ENCODE data around the gene TTLL11.
A peak's percentile ranks its signal among the peaks of the same experiment; 100 is the strongest.

Gene TTLL11

DNA sequence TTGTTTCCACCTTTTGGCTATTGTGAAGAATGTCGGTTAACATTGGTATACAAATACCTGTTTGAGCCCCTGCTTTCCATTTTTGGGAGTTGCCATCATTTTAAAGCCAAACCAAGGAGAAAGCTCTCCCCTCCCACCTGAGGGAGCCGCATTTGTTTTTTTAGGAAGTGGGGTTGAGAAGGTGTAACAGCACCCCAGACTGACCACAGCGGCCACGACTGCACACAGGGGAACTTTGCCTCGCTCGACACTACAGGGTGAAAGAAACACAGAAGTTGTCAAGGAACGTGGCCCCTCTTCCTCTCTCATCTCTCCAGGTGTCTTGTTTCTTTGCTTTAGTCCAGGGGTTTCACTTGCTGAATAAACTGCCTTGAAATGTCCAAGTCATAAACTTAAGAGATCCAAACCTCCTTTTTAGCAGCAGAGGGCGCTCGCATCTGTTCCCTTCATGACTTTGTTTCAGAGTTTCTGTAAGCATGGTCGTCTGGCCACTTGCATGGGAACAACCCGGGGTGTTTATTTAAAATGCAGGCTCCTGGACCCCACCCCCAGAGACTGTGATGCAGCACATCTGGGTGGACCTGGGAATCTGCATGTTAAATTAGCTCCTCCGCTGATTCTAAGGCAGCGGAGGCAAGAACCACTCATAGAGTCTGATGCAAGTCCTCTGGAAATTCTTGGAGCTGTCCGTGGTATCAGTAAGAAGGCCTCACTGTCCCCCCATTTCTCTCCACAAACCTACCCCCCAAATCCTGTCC, 2.1 kb upstream of the TTLL11 start:
- Histone ChIP-seq H2BK15ac (ENCODE audit: low read length) (no peak overlapping the region), H3K27me3 (ENCODE audit: control insufficient read depth in 3 of 3, insufficient read depth in 3 of 3, low read depth in 1 of 3, low read length in 3 of 3) (peaks cover 0 to 16% (median 11%) of the 10 kb centered on the region in 3 experiments), H3K18ac (ENCODE audit: low read length) (no peak overlapping the region), H2AFZ (ENCODE audit: low read length) (peak overlapping the region; percentile 48), H3K36me3 (replicated peaks in 1 of 2; ENCODE audit: control insufficient read depth in 2 of 2, insufficient read depth in 2 of 2, low read length in 2 of 2) (no peaks in the 10 kb centered on the region), H3K4me2 (ENCODE audit: insufficient read depth, low read length, poor library complexity, severe bottlenecking) (no peak overlapping the region), H4K8ac (ENCODE audit: low read depth, low read length) (no peak overlapping the region), H3K9ac (ENCODE audit: low read depth, low read length, poor library complexity) (no peak overlapping the region), H3K4me3 (ENCODE audit: low read length in 2 of 2) (no peak overlapping the region), H3K9me3 (replicated peaks in 1 of 2; ENCODE audit: control insufficient read depth in 2 of 2, insufficient read depth in 1 of 2, low read depth in 1 of 2, low read length in 2 of 2) (no peaks in the 10 kb centered on the region), H4K91ac (ENCODE audit: low read depth, low read length, poor library complexity) (no peak overlapping the region), H2BK120ac (ENCODE audit: low read depth, low read length) (no peak overlapping the region), H3K14ac (ENCODE audit: low read length) (no peak overlapping the region), H2BK5ac (ENCODE audit: low read length) (no peak overlapping the region), H3K4me1 (ENCODE audit: control insufficient read depth in 2 of 2, insufficient read depth in 1 of 2, low read depth in 1 of 2, low read length in 2 of 2) (peaks cover 2 to 5% of the 10 kb centered on the region in 2 donors), H3K27ac (replicated peaks; ENCODE audit: low read length) (no peak overlapping the region), H2BK12ac (ENCODE audit: low read length) (no peak overlapping the region), H3K23ac (ENCODE audit: low read depth, low read length, poor library complexity) (no peak overlapping the region), H3K79me1 (ENCODE audit: low read depth, low read length) (no peaks in the 10 kb centered on the region), H3K4ac (ENCODE audit: low read length) (no peak overlapping the region), H2AK5ac (ENCODE audit: low read depth, low read length) (no peak overlapping the region)
- peak; percentile 66 for DNase-seq (ENCODE audit: low spot score)
- WGBS, 2 donors (ENCODE audit: extremely low coverage in 2 of 2, insufficient read length in 2 of 2, insufficient replicate concordance in 1 of 2), result no CpG with 5 or more reads among the region's 14 CpGs

- H4K91ac ChIP-seq (ENCODE audit: low read depth, low read length, poor library complexity), result no peak overlapping the region
- peaks cover 0 to 16% (median 3%) of the 10 kb centered on the region in 3 experiments for H3K27me3 ChIP-seq (ENCODE audit: control insufficient read depth in 3 of 3, insufficient read depth in 3 of 3, low read depth in 1 of 3, low read length in 3 of 3)
- H3K4me2 ChIP-seq (ENCODE audit: insufficient read depth, low read length, poor library complexity, severe bottlenecking), result peak overlapping the region; percentile 97
- no peak overlapping the region for H3K4ac ChIP-seq (ENCODE audit: low read length)
- no peak overlapping the region for H2BK120ac ChIP-seq (ENCODE audit: low read depth, low read length)
- no peak for DNase-seq (ENCODE audit: low spot score)
- H3K14ac ChIP-seq (ENCODE audit: low read length), result no peak overlapping the region
- H2BK12ac ChIP-seq (ENCODE audit: low read length), result no peak overlapping the region
- WGBS, 2 donors (ENCODE audit: extremely low coverage in 2 of 2, insufficient read length in 2 of 2, insufficient replicate concordance in 1 of 2), result no CpG with 5 or more reads among the region's 11 CpGs
- peak overlapping the region; percentile 89 for H3K9ac ChIP-seq (ENCODE audit: low read depth, low read length, poor library complexity)
- peak overlapping the region; percentile 22 for H2AK5ac ChIP-seq (ENCODE audit: low read depth, low read length)
- peak overlapping the region; percentile 96 for H2AFZ ChIP-seq (ENCODE audit: low read length)
- no peak overlapping the region for H2BK15ac ChIP-seq (ENCODE audit: low read length)
- no peak overlapping the region for H3K18ac ChIP-seq (ENCODE audit: low read length)
- H3K4me3 ChIP-seq (ENCODE audit: low read length in 2 of 2), result peak overlapping the region; percentile 76 to 89
- no peaks in the 10 kb centered on the region for H3K36me3 ChIP-seq (replicated peaks in 1 of 2; ENCODE audit: control insufficient read depth in 2 of 2, insufficient read depth in 2 of 2, low read length in 2 of 2)
- H2BK5ac ChIP-seq (ENCODE audit: low read length), result no peak overlapping the region
- H3K9me3 ChIP-seq (replicated peaks in 1 of 2; ENCODE audit: control insufficient read depth in 2 of 2, insufficient read depth in 1 of 2, low read depth in 1 of 2, low read length in 2 of 2), result no peaks in the 10 kb centered on the region
- H3K27ac ChIP-seq (replicated peaks; ENCODE audit: low read length), result no peak overlapping the region
- H3K79me1 ChIP-seq (ENCODE audit: low read depth, low read length), result no peaks in the 10 kb centered on the region
- no peak overlapping the region for H4K8ac ChIP-seq (ENCODE audit: low read depth, low read length)
- peak overlapping the region; percentile 56 for H3K23ac ChIP-seq (ENCODE audit: low read depth, low read length, poor library complexity)
- peaks cover 2 to 5% of the 10 kb centered on the region in 2 donors for H3K4me1 ChIP-seq (ENCODE audit: control insufficient read depth in 2 of 2, insufficient read depth in 1 of 2, low read depth in 1 of 2, low read length in 2 of 2)
Measured at GRCh38 chr9:122091682-122092592, 1.2 kb downstream of the TTLL11 start.

GRCh38 chr9:122090981-122091380, 2.1 kb downstream of the TTLL11 start:
- Histone ChIP-seq H4K8ac (ENCODE audit: low read depth, low read length) (no peak overlapping the region), H2BK5ac (ENCODE audit: low read length) (no peak overlapping the region), H2AK5ac (ENCODE audit: low read depth, low read length) (no peak overlapping the region), H3K9ac (ENCODE audit: low read depth, low read length, poor library complexity) (no peak overlapping the region), H3K27me3 (ENCODE audit: control insufficient read depth in 3 of 3, insufficient read depth in 3 of 3, low read depth in 1 of 3, low read length in 3 of 3) (peaks cover 0 to 16% (median 3%) of the 10 kb centered on the region in 3 experiments), H3K79me1 (ENCODE audit: low read depth, low read length) (no peaks in the 10 kb centered on the region), H2BK12ac (ENCODE audit: low read length) (no peak overlapping the region), H3K4ac (ENCODE audit: low read length) (no peak overlapping the region), H2BK15ac (ENCODE audit: low read length) (no peak overlapping the region), H2AFZ (ENCODE audit: low read length) (no peak overlapping the region), H2BK120ac (ENCODE audit: low read depth, low read length) (no peak overlapping the region), H3K4me2 (ENCODE audit: insufficient read depth, low read length, poor library complexity, severe bottlenecking) (no peak overlapping the region), H3K23ac (ENCODE audit: low read depth, low read length, poor library complexity) (no peak overlapping the region), H3K36me3 (replicated peaks in 1 of 2; ENCODE audit: control insufficient read depth in 2 of 2, insufficient read depth in 2 of 2, low read length in 2 of 2) (no peaks in the 10 kb centered on the region), H3K27ac (replicated peaks; ENCODE audit: low read length) (no peak overlapping the region), H3K4me1 (ENCODE audit: control insufficient read depth in 2 of 2, insufficient read depth in 1 of 2, low read depth in 1 of 2, low read length in 2 of 2) (peaks cover 2 to 5% of the 10 kb centered on the region in 2 donors), H4K91ac (ENCODE audit: low read depth, low read length, poor library complexity) (no peak overlapping the region), H3K9me3 (replicated peaks in 1 of 2; ENCODE audit: control insufficient read depth in 2 of 2, insufficient read depth in 1 of 2, low read depth in 1 of 2, low read length in 2 of 2) (no peaks in the 10 kb centered on the region), H3K14ac (ENCODE audit: low read length) (no peak overlapping the region), H3K4me3 (ENCODE audit: low read length in 2 of 2) (no peak overlapping the region), H3K18ac (ENCODE audit: low read length) (no peak overlapping the region)
- WGBS, 2 donors (ENCODE audit: extremely low coverage in 2 of 2, insufficient read length in 2 of 2, insufficient replicate concordance in 1 of 2), result no CpG with 5 or more reads among the region's 5 CpGs
- DNase-seq (ENCODE audit: low spot score), result no peak
